SK-N-SH (cell line): ENCODE results near the gene ZNF266. TPM values are rescaled to one million over a fixed set of nuclear protein-coding genes. Genes with fewer than 3 reads are reported as not detected.
A peak's percentile ranks its signal among the peaks of the same experiment; 100 is the strongest.

Source experiments
- CTCF ChIA-PET: fragments of 300-600, 350-600 bp; formaldehyde crosslinking; extraction: SDS; loops from one replicate; lab custom pipeline; 2021; lab: Yijun Ruan, JAX
- POLR2A ChIA-PET: fragments of 350-600 bp; sonication (Branson Sonifier 250); formaldehyde crosslinking; extraction: SDS; loops from one replicate; lab custom pipeline; 2020; ENCODE audit warnings: antibody characterized with exemption, inconsistent platforms; lab: Yijun Ruan, JAX
- DNase-seq: peaks from one replicate; pipeline ENCODE4 v3.0.0; 2012
- H2AFZ ChIP-seq: fragments of 200-600 bp; sonication (generic); 2 replicates; pipeline ENCODE4 v1.8.1; 2016; ENCODE audit warnings: antibody characterized with exemption, mild to moderate bottlenecking, low read depth
- H3F3A ChIP-seq: fragments of 200-600 bp; sonication (generic); replicated peaks from 2 replicates; pipeline ENCODE3; 2016; ENCODE audit warnings: antibody characterized with exemption, mild to moderate bottlenecking; ENCODE audit not compliant: insufficient read depth
- H3K27ac ChIP-seq, 2 experiments: fragments of 200-500 bp in 1 of 2; fragments of 200-600 bp in 1 of 2; sonication (Bioruptor generic) in 1 of 2; sonication (generic), shearing (Covaris generic) in 1 of 2; 2 replicates each; pipeline versions ENCODE4 v1.5.1 to v1.6.1; 2014 to 2016; ENCODE audit warnings: low read depth in 2 of 2, inconsistent platforms in 1 of 2, low read length in 1 of 2, mild to moderate bottlenecking in 1 of 2, mixed read lengths in 1 of 2
- H3K27me3 ChIP-seq: fragments of 200-600 bp; sonication (generic), shearing (Covaris generic); 2 replicates; pipeline ENCODE4 v1.6.1; 2016; ENCODE audit warnings: mixed run types; ENCODE audit not compliant: insufficient read depth
- H3K36me3 ChIP-seq, 2 experiments: fragments of 200-500 bp in 1 of 2; fragments of 200-600 bp in 1 of 2; sonication (Bioruptor generic) in 1 of 2; sonication (generic) in 1 of 2; replicated peaks in 1 of 2; 2 replicates each; pipeline versions ENCODE3 to v1.5.1; 2014 to 2016; ENCODE audit warnings: low read length in 1 of 2, mild to moderate bottlenecking in 1 of 2; ENCODE audit not compliant: insufficient read depth in 2 of 2, control insufficient read depth in 1 of 2
- H3K4me1 ChIP-seq, 2 experiments: fragments of 200-500 bp in 1 of 2; fragments of 200-600 bp in 1 of 2; sonication (Bioruptor generic) in 1 of 2; sonication (generic), shearing (Covaris generic) in 1 of 2; 2 replicates each; pipeline versions ENCODE4 v1.5.1 to v1.6.1; 2014 to 2016; ENCODE audit warnings: low read depth in 1 of 2, low read length in 1 of 2, mixed run types in 1 of 2; ENCODE audit not compliant: insufficient read depth in 2 of 2, control insufficient read depth in 1 of 2
- H3K4me2 ChIP-seq: fragments of 200-600 bp; sonication (generic), shearing (Covaris generic); 2 replicates; pipeline ENCODE4 v1.6.1; 2017; ENCODE audit warnings: mixed run types
- H3K4me3 ChIP-seq, 2 experiments: fragments of 200-500 bp in 1 of 2; fragments of 200-600 bp in 1 of 2; sonication (Bioruptor generic) in 1 of 2; sonication (generic), shearing (Covaris generic) in 1 of 2; 2 replicates each; pipeline versions ENCODE4 v1.5.1 to v1.8.1; 2014 to 2016; ENCODE audit warnings: low read depth in 2 of 2, inconsistent platforms in 1 of 2, low read length in 1 of 2, mild to moderate bottlenecking in 1 of 2, mixed read lengths in 1 of 2, moderate library complexity in 1 of 2
- H3K79me2 ChIP-seq: fragments of 200-600 bp; sonication (generic); 2 replicates; pipeline ENCODE4 v1.8.1; 2017; ENCODE audit warnings: mild to moderate bottlenecking; ENCODE audit not compliant: insufficient read depth
- H3K9ac ChIP-seq: fragments of 200-600 bp; sonication (generic); 2 replicates; pipeline ENCODE4 v1.6.1; 2017; ENCODE audit warnings: mixed run types
- H3K9me2 ChIP-seq: fragments of 200-600 bp; sonication (generic); 2 replicates; pipeline ENCODE4 v1.6.1; 2017; ENCODE audit warnings: mixed run types
- H3K9me3 ChIP-seq: fragments of 200-600 bp; sonication (generic); 2 replicates; pipeline ENCODE4 v1.6.1; 2017; ENCODE audit warnings: mixed run types, mild to moderate bottlenecking, moderate library complexity
- H4K20me1 ChIP-seq: fragments of 200-600 bp; sonication (generic); 2 replicates; pipeline ENCODE4 v1.6.1; 2017; ENCODE audit warnings: mild to moderate bottlenecking, mixed run types; ENCODE audit not compliant: insufficient read depth
- CHD2 ChIP-seq: fragments of 150-350 bp; IDR thresholded peaks from 2 replicates; pipeline ENCODE4 v1.6.1; 2018; ENCODE audit warnings: low read length; ENCODE audit not compliant: partially characterized antibody
- ELF1 ChIP-seq: IDR thresholded peaks from 2 replicates; pipeline ENCODE4 v1.4.0; 2012
- FOSL2 ChIP-seq: IDR thresholded peaks from 2 replicates; pipeline ENCODE4 v1.4.0; 2012; ENCODE audit warnings: low read depth, mild to moderate bottlenecking, moderate library complexity, borderline replicate concordance
- GABPA ChIP-seq: IDR thresholded peaks from 2 replicates; pipeline ENCODE4 v1.4.0; 2012; ENCODE audit warnings: low read depth, mild to moderate bottlenecking
- JUND ChIP-seq: IDR thresholded peaks from 2 replicates; pipeline ENCODE4 v1.4.0; 2012
- NRF1 ChIP-seq: IDR thresholded peaks from 2 replicates; pipeline ENCODE4 v1.6.1; 2012; ENCODE audit warnings: low read depth, mild to moderate bottlenecking, low read length
- POLR2AphosphoS5 ChIP-seq: IDR thresholded peaks from 2 replicates; pipeline ENCODE4 v1.6.1; 2012; ENCODE audit warnings: low read depth, low read length
- TCF12 ChIP-seq: IDR thresholded peaks from 2 replicates; pipeline ENCODE4 v1.4.0; 2012
- TEAD4 ChIP-seq: IDR thresholded peaks from 2 replicates; pipeline ENCODE4 v1.4.0; 2012; ENCODE audit warnings: mild to moderate bottlenecking, borderline replicate concordance; ENCODE audit not compliant: insufficient read depth
- USF1 ChIP-seq: IDR thresholded peaks from 2 replicates; pipeline ENCODE4 v1.4.0; 2012; ENCODE audit warnings: low read depth, borderline replicate concordance
- USF2 ChIP-seq: fragments of 150-350 bp; IDR thresholded peaks from 2 replicates; pipeline ENCODE4 v1.6.1; 2017; ENCODE audit warnings: antibody characterized with exemption, low read length, low read depth, borderline replicate concordance
- YY1 ChIP-seq: IDR thresholded peaks from 2 replicates; pipeline ENCODE4 v1.4.0; 2012; ENCODE audit warnings: low read depth, mild to moderate bottlenecking
- WGBS: methylation state at CpG from one replicate; pipeline ENCODE4 v1.1.6; 2017; ENCODE audit warnings: low lambda C conversion rate; 5-methylcytosine and 5-hydroxymethylcytosine counted together
- polyA plus RNA-seq, 3 experiments: library from polyadenylated mRNA; depleted of rRNA; stranded (reverse); fragments of >200 nt; gene quantifications; 2 replicates each; pipeline ENCODE4 v1.2.3, GENCODE V29; 2012

Gene ZNF266
- polyA plus RNA-seq, 1 of the 3 experiments (the other 2 are of a cell fraction): 11.1 TPM

DNA sequence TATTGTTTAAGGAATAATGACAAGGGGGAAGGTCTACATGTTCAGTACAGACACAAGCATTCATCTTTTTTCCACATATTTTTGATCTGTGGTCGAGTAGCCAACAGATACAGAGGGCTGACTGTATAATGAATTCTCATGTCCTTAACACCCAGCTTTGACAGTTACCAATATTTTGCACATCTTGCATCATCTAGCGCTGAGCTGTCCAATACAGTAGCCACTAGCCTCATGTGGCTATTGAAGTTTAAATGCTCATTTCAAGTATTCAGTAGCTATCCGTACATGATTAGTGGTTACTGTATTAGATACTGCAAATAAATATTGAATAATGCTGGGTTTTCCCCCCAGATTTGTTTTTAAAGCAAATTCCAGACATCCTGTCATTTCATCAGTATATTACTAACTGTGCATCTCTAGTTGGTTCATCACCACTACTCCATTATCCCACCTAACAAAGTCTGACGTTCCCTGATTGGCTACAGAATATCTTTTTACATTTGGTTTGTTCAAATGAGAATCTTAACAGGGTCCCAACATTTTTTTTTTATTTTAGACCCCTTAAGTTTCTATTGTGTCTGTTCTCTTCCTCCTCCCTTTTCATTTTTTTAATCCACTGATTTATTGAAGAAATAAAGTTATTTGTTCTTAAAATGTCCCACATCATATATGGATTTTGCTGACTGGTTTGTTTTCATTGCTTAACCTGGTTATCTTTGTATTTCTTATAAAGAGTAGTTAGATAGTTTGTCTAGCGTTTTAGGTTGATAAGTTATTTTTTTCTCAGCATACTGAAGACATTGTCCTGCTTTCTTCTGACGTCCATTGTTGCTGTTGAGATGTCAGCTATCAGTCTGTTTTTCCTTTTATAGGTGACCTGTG lies 64.4 kb downstream of the ZNF266 start:
- H3K27me3 ChIP-seq: no peaks in the 10 kb centered on the region
- H3K9ac ChIP-seq: no peak overlapping the region
- no peaks in the 10 kb centered on the region for H4K20me1 ChIP-seq
- CTCF ChIA-PET: no interaction called here
- peaks cover 0 to 16% of the 10 kb centered on the region in 2 experiments for H3K36me3 ChIP-seq
- no peak for DNase-seq
- POLR2A ChIA-PET: no interaction called here
- 53% methylated on average over 6 of the region's 6 CpGs for WGBS
- no peak overlapping the region for H2AFZ ChIP-seq
- H3K27ac ChIP-seq: no peak overlapping the region
- no peaks in the 10 kb centered on the region for H3K9me2 ChIP-seq
- no peaks in the 10 kb centered on the region for H3K79me2 ChIP-seq
- H3F3A ChIP-seq: no peaks in the 10 kb centered on the region
- TF ChIP-seq FOSL2 (no peak), USF1 (no peak), TCF12 (no peak), USF2 (no peak), CHD2 (no peak), JUND (no peak)
- no peak overlapping the region for H3K4me3 ChIP-seq
- H3K4me1 ChIP-seq: no peaks in the 10 kb centered on the region
- H3K9me3 ChIP-seq: peaks cover 20% of the 10 kb centered on the region
- H3K4me2 ChIP-seq: no peak overlapping the region

DNA sequence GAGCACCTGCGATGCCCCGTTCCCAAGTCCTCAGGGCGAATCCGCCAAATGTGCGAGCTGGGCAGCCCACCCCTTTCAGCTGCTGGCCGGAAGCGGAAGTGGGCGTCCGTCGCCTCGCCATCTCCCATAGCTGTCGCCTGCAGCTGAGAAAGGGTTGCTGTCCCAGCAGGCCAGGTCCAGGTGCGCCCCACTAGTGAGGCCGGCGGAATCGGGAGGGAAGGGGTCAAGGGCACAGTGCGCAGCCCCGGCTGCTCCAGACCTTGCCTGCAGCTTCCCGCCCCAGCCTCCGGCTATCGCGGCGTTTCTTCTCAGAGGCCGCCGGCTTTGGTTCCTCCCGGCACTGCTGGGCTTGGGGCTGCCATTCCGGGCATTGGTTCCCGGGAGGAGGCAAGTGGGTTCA lies 72.5 kb downstream of the ZNF266 start, which contains the start of gene ZNF177:
Gene ZNF177 (plus strand): TSS at position 109 of the 400 bp plus-strand sequence. CDS start 15,299 bp downstream, outside the sequence.
- Histone ChIP-seq H3K4me1 (no peaks in the 10 kb centered on the region), H3K79me2 (no peaks in the 10 kb centered on the region), H4K20me1 (no peaks in the 10 kb centered on the region), H3F3A (no peaks in the 10 kb centered on the region), H3K27me3 (no peaks in the 10 kb centered on the region), H3K9ac (no peak within 1 kb of the TSS), H3K27ac (0 out of 4 replicates have a peak within 1 kb of the TSS, but pooled peaks of 1 of the 2 experiments have one; percentile 11), H3K9me3 (peaks cover 9% of the 10 kb centered on the region; the same call in 1 of the 2 replicates), H3K4me3 (peak within 1 kb of the TSS; percentile 54 to 57), H3K4me2 (peak within 1 kb of the TSS; percentile 51; the same call in 1 of the 2 replicates), H2AFZ (peak within 1 kb of the TSS; percentile 1; the same call in 1 of the 2 replicates), H3K36me3 (peaks cover 0 to 13% of the 10 kb centered on the region in 2 experiments)
- ChIA-PET CTCF (interaction anchor here (0.9 kb wide), 1 partner anchor 157 kb away, joined by 3 read pairs; no protein-coding TSS in a partner anchor), POLR2A (no interaction called here)
- 1% methylated on average over 13 of the region's 28 CpGs for WGBS
- TF ChIP-seq POLR2AphosphoS5 (peak; percentile 43; the same call in 1 of the 2 replicates), YY1 (peak; percentile 29; the same call in 1 of the 2 replicates), ELF1 (peak; percentile 53), TEAD4 (no peak), GABPA (peak; percentile 75), NRF1 (no peak), FOSL2 (no peak)
- TF ChIP-seq, all 33 proteins: peak for 4
- H3K9me2 ChIP-seq: no peaks in the 10 kb centered on the region
- peak; percentile 79 for DNase-seq

Other genes with a start within 250 kb of the ZNF266 start
- gene OR7D4, start 216.0 kb downstream of the ZNF266 start, polyA plus RNA-seq (2012; rRNA removed): not detected in 2 replicates
- not detected in 2 replicates for gene OR7E24, start 184.6 kb downstream of the ZNF266 start, polyA plus RNA-seq (2012; rRNA removed)
- gene ZNF699, start 125.7 kb downstream of the ZNF266 start, polyA plus RNA-seq (2012; rRNA removed): 0.97 and 1.2 TPM in 2 replicates
- gene ZNF559, start 111.4 kb downstream of the ZNF266 start, polyA plus RNA-seq (2012; rRNA removed): 10.4 and 15.2 TPM in 2 replicates
- 2.6 and 3.6 TPM in 2 replicates for gene ZNF177, start 72.6 kb downstream of the ZNF266 start, polyA plus RNA-seq (2012; rRNA removed)
- gene ZNF560, start 63.0 kb upstream of the ZNF266 start, polyA plus RNA-seq (2012; rRNA removed): 0.10 TPM in 2 replicates
- 2.4 and 3.5 TPM in 2 replicates for gene ZNF426, start 103.1 kb upstream of the ZNF266 start, polyA plus RNA-seq (2012; rRNA removed)
- 1.8 and 2.8 TPM in 2 replicates for gene ZNF121, start 148.9 kb upstream of the ZNF266 start, polyA plus RNA-seq (2012; rRNA removed)
- gene ZNF561, start 185.7 kb upstream of the ZNF266 start, polyA plus RNA-seq (2012; rRNA removed): 18.0 and 28.1 TPM in 2 replicates
- 3.1 and 4.7 TPM in 2 replicates for gene ZNF562, start 239.5 kb upstream of the ZNF266 start, polyA plus RNA-seq (2012; rRNA removed)